AG08396 (cell line): ENCODE measurements around the gene KSR1.

Source experiments
- DNase-seq: peaks from one replicate; pipeline ENCODE4 v3.0.0; 2012; ENCODE audit warnings: low spot score, mixed read lengths

The KSR1 gene

GRCh38 chr17:27514595-27515413 lies 58.6 kb downstream of the KSR1 start:
- no peak for DNase-seq

- no peak for DNase-seq
Measured at GRCh38 chr17:27518048-27518447, 61.8 kb downstream of the KSR1 start.

- no peak for DNase-seq
Measured at GRCh38 chr17:27518545-27519521, 62.6 kb downstream of the KSR1 start.

GRCh38 chr17:27519550-27519949 lies 63.3 kb downstream of the KSR1 start:
- DNase-seq, result no peak

DNA sequence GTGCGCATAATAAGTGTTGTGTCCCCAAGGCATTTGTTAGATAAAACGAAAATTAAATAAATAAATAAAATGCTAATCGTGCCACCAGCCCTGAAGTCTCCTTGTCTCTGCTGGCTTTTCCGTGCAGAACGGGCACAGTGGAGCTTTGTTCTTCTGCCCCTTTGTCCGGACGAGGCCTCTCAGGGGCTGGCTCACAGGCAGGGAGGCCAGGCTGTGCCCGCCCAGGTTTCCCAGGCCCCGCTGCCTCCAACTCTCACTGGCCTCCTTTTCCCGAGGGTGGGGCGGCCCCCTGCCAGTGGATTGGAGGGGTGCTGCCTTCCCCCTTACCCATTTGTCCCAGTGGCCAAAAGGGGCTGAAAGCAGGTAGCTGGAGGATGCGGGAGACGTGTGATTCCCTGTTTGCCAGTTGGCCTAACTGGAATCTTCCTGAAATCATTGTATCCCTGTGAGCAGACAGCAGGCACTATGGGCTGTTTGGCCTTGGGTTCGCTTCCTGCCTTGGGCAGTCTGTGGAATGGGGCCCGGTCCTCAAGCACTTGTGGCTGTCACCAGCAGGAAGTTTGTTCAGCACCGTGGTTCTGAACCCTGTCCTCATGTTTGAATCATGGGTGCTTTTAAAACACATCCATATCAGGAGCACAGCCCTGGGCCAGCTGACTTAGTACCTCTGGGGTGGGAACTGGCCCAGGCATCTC lies 64.4 kb downstream of the KSR1 start:
- DNase-seq, result no peak

DNA sequence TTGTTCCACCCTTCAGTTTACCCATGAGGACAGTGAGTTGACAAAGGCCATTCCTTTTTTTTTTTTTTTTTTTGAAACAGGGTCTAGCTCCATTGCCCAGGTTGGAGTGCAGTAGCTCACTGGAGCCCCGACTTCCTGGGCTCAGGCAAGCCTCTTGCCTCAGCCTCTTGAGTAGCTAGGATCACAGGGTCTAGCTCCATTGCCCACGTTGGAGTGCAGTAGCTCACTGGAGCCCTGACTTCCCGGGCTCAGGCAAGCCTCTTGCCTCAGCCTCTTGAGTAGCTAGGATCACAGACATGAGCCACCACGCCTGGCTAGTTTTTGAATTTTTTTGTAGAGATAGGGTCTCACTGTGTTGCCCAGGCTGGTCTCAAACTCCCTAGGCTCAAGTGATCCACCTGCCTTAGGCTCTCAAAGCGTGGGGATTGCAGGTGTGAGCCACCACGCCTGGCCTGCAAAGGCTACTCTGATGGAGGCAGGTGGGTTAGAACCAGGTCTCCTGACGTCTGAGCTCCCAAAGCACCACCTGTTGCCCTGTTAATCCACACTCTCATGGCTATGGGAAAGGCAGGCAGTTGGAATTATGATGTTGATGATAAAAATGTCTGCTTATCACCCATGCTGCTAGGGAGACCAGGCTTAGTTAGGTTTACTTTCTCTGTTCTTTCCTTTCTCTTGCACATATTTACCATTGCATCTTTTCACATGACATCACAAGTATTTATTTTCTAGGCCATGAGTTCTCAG lies 65.2 kb downstream of the KSR1 start:
- no peak for DNase-seq

GRCh38 chr17:27522028-27522635 lies 65.9 kb downstream of the KSR1 start:
- no peak for DNase-seq

DNA sequence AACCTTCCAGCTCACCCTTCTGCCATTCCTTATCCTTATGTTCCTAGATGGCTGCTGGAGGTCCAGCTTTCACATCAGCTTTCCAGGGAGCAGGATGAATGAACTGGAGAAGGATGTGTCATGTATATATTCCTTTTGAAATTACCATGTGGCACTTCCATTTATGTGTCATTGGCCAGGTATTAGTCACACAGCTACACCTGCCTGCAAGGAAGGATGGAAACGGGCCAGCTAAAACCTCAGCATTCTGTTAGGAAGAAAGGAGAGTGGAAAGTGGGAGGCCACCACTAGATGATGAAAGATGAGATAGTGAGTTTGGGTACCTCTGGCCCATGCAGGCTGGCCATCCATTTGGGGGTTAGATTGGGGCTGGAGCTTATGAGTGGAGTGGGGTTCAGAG lies 67.5 kb downstream of the KSR1 start:
- DNase-seq, result no peak

GRCh38 chr17:27524594-27524993 lies 68.3 kb downstream of the KSR1 start:
- no peak for DNase-seq

GRCh38 chr17:27525316-27525715 lies 69.1 kb downstream of the KSR1 start:
- no peak for DNase-seq

GRCh38 chr17:27525836-27526603 lies 69.8 kb downstream of the KSR1 start:
- DNase-seq, result no peak

DNA sequence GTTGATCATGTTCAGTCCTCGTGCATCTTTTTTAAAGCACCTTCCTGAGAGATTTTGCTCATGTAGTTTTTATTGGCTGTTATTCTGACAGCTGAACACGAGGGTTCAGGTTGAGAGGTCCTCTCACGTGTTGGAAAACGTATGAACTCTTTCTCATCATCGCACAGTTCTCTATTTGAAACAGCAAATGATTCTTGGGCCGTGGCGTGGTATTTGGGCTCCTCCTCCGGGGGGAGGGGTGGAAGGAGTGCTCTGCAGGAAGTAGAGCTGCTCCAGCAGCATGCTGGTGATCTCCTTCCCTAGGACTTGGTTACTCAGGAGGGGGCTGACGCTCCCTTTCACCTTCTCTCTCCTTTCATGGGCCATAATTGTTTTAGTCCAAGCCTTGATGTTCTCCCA lies 70.4 kb downstream of the KSR1 start:
- DNase-seq, result peak; percentile 37

DNA sequence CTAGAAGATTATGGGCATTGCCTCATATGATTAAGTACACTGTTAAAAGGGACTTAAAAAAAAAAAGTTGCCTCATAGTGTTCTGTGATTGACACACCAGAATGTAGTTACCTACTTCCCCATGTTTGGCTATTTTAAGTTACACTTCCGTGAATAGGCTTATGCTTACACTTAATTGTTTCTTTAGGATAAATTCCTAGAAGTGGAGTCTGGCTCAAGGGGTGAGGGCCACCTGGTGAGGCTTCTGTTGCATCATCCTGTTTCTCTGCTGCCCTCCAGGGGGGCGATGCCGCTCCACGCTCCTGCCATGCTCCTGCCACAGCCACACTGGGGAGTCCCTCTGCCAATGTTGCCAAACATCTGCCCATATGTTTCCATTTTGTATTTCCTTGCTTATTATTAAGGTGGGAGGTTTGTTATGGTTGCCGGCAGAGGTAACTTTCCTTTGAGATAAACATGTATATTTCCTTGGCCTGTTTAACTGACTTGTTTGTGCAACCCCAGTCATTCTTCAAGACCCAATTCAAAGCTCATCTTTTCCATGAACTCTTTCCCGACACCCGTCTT lies 73.1 kb downstream of the KSR1 start:
- DNase-seq, result no peak

GRCh38 chr17:27530764-27531391 lies 74.6 kb downstream of the KSR1 start:
- DNase-seq, result no peak

DNA sequence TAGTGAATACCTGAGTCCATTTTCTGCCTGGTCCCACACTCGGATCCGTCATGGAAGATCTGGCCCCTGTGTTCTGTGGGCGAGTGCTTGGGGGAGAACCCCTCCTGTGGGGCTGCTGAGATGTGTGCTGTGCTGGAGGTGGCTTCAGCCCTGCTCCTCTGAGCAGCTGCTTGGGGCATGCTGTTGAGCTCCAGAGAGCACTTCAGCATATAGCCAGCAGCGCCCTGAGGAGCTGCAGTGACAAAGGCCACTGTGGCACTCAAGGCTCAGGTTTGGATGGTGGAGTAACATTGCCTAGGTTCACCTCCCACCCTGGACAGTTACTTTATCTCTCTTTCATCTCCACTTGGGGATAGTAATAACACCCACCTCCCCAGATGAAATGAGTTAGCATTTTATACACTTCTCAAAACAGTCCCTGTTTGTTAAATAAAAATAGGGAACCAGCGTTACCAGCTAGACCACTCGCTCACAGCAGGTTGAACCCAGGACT lies 75.3 kb downstream of the KSR1 start:
- no peak for DNase-seq

DNA sequence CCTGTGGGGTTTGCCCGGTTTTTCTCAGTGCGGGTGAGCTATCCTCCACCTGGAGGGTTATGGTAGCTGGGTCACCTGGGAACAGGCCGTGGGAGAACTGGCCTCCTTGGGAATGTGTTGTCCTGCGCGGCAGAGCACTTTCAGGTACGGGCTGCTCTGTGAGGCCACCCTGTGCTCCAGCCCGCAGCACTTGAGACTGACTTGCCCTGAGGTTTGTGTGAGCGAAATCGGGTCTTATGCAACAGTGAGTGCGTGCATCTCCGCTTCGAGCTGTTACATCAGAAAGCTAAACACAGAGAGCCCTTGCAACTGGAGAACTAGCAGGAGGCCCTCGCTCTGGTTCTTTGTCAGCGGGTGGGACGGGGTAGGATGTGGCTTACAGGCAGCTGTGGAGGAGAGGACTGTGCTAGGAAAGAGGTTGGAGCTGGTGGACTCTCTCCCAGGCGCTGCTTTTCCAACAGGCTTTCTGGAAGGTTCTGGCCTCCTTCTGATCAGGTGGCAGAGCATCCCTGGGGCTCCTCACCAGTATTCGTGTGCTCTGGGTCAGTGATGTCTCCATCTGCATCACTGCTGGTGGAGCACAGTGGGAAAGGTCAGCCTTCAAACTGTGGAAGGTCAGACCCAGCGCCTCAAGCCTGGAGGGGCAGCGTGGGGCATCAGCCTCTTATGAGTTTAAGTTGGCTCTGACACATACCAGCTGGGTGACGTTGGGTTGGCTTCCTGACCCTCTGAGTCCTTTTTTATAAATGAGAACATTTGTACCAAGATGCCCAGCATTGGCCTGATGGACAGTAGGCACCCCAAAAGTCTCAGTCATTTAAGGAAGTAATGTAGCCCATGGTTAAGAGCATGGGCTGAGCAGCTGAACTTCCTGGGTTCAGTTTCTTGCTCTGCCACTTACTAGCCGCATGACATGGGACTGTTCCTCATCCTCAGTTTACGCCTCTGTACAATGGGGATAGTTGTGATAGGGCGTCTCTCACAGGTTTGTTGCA lies 76.3 kb downstream of the KSR1 start:
- DNase-seq, result no peak

- peak; percentile 84 for DNase-seq
Measured at GRCh38 chr17:27533874-27534815, 77.9 kb downstream of the KSR1 start.
